Measurements from ENCODE around the gene COL28A1.
"Not testable (repeated sequence)": the region's sequence is repeated elsewhere in the genome, so short reads cannot be mapped to it uniquely, and the experiment has no call there.

The COL28A1 gene

DNA sequence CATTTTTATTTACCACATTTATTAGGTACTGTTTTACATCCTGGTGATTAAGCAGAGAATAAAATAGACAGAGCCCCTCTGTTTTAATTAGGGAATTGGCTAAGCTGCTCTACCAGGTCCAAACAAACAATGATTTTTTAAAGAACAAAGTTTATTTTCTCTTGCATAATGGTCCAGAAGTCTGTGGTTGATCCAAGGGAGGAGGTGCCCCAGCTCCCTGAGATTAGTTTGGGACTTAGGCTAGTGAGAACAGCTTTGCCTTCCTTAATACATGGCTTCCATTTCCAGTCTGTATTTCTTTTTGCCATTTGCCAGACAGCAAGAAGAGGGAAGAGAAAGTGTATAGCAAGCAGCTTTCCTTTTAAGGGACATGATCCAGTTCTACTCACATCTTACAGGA, 28.1 kb upstream of the COL28A1 start:
- Histone ChIP-seq H3K79me2 (ENCODE audit: insufficient read depth, low read length) (peaks cover 16% of the 10 kb centered on the region), H3K4me3 (ENCODE audit: low read depth in 1 of 2, low read length in 2 of 2) (no peak overlapping the region), H4K20me1 (ENCODE audit: insufficient read depth, low read length) (no peaks in the 10 kb centered on the region), H2AFZ (ENCODE audit: low read depth, low read length) (no peak overlapping the region), H3K9ac (ENCODE audit: low read depth, low read length) (no peak overlapping the region), H3K27ac (ENCODE audit: low read length) (no peak overlapping the region), H3K9me3 (ENCODE audit: insufficient read depth, low read length, severe bottlenecking) (no peaks in the 10 kb centered on the region), H3K36me3 (ENCODE audit: insufficient read depth, low read length) (no peaks in the 10 kb centered on the region), H3K27me3 (ENCODE audit: insufficient read depth, low read length, poor library complexity) (no peaks in the 10 kb centered on the region), H3K4me1 (ENCODE audit: insufficient read depth, low read length) (peaks cover 29% of the 10 kb centered on the region), H3K4me2 (ENCODE audit: insufficient read depth, low read length) (no peak overlapping the region)
- DNase-seq (no peak), ATAC-seq (ENCODE audit: insufficient read depth, low read depth) (no peak)
- TF ChIP-seq, protein P1, sequence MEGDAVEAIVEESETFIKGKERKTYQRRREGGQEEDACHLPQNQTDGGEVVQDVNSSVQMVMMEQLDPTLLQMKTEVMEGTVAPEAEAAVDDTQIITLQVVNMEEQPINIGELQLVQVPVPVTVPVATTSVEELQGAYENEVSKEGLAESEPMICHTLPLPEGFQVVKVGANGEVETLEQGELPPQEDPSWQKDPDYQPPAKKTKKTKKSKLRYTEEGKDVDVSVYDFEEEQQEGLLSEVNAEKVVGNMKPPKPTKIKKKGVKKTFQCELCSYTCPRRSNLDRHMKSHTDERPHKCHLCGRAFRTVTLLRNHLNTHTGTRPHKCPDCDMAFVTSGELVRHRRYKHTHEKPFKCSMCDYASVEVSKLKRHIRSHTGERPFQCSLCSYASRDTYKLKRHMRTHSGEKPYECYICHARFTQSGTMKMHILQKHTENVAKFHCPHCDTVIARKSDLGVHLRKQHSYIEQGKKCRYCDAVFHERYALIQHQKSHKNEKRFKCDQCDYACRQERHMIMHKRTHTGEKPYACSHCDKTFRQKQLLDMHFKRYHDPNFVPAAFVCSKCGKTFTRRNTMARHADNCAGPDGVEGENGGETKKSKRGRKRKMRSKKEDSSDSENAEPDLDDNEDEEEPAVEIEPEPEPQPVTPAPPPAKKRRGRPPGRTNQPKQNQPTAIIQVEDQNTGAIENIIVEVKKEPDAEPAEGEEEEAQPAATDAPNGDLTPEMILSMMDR (IDR thresholded peaks at IDR 0.05; ENCODE audit: borderline replicate concordance, extremely low read depth, low read length, poor library complexity, severe bottlenecking) = no peak
- no peak for TF ChIP-seq EZH2 (IDR thresholded peaks at IDR 0.05; ENCODE audit: borderline replicate concordance, low read depth, low read length, severe bottlenecking)

DNA sequence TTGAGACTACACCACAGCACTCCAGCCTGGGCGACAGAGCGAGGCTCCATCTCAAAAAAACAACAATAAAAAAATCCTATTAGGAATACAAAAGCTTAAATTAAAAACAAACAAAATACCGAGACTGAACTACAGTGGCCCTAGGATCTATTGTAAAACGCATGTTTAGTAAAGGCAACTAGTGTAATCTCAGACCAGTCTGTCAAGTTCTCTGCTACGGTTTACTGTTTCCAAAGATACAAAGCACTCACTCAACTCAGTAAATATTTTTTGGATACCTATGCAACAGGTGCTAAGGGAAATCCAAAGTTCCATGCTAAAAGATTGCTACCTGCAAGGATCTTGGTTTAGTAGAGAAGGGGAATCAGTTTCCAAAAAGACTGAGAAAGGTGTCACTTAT, 27.6 kb upstream of the COL28A1 start:
- H2AFZ ChIP-seq (ENCODE audit: low read depth, low read length) = no peak overlapping the region
- peaks cover 11% of the 10 kb centered on the region for H3K79me2 ChIP-seq (ENCODE audit: insufficient read depth, low read length)
- H3K4me2 ChIP-seq (ENCODE audit: insufficient read depth, low read length) = no peak overlapping the region
- H4K20me1 ChIP-seq (ENCODE audit: insufficient read depth, low read length) = no peaks in the 10 kb centered on the region
- ATAC-seq (ENCODE audit: insufficient read depth, low read depth) = no peak
- H3K27ac ChIP-seq (ENCODE audit: low read length) = no peak overlapping the region
- no peak overlapping the region for H3K4me3 ChIP-seq (ENCODE audit: low read depth in 1 of 2, low read length in 2 of 2)
- H3K9me3 ChIP-seq (ENCODE audit: insufficient read depth, low read length, severe bottlenecking) = no peaks in the 10 kb centered on the region
- no peak overlapping the region for H3K9ac ChIP-seq (ENCODE audit: low read depth, low read length)
- DNase-seq = no peak
- TF ChIP-seq, protein P1 (IDR thresholded peaks at IDR 0.05; ENCODE audit: borderline replicate concordance, extremely low read depth, low read length, poor library complexity, severe bottlenecking) = no peak
- no peak for TF ChIP-seq EZH2 (IDR thresholded peaks at IDR 0.05; ENCODE audit: borderline replicate concordance, low read depth, low read length, severe bottlenecking)
- H3K36me3 ChIP-seq (ENCODE audit: insufficient read depth, low read length) = no peaks in the 10 kb centered on the region
- H3K27me3 ChIP-seq (ENCODE audit: insufficient read depth, low read length, poor library complexity) = no peaks in the 10 kb centered on the region
- peaks cover 24% of the 10 kb centered on the region for H3K4me1 ChIP-seq (ENCODE audit: insufficient read depth, low read length)

DNA sequence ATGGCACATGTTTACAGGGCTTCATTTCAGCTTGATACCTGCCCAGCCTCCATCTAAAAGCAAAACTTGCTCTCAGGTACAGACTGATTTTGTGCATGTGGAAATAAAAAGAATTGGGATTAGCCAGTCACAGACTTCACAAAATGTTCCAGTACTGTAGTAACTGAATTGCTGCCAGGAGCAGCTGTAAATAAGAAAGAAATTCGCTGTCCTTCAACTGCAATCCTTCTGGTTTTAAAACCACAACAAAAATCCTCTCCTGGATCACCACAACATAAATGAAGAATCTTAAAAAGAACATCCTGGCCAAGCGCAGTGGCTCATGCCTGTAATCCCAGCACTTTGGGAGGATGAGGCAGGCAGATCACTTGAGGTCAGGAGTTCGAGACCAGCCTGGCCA, 27.1 kb upstream of the COL28A1 start:
- ATAC-seq (ENCODE audit: insufficient read depth, low read depth) = no peak
- TF ChIP-seq EZH2 (IDR thresholded peaks at IDR 0.05; ENCODE audit: borderline replicate concordance, low read depth, low read length, severe bottlenecking) = no peak
- TF ChIP-seq, protein P1 (IDR thresholded peaks at IDR 0.05; ENCODE audit: borderline replicate concordance, extremely low read depth, low read length, poor library complexity, severe bottlenecking) = no peak

DNA sequence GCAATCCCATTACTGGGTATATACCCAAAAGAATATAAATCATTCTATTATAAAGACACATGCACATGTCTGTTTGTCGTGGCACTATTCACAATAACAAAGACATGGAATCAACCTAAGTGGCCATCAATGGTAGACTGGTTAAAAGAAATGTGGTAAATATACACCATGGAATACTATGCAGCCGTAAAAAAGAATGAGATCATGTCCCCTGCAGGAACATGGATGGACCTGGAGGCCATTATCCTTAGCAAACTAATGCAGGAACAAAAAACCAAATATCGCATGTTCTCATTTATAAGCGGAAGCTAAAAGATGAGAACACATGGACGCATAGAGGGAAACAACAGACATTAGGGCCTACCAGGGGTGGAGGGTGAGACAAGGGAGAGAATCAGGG, 25.9 kb upstream of the COL28A1 start:
- H3K4me1 ChIP-seq (ENCODE audit: insufficient read depth, low read length) = peaks cover 14% of the 10 kb centered on the region
- H3K27me3 ChIP-seq (ENCODE audit: insufficient read depth, low read length, poor library complexity); H4K20me1 ChIP-seq (ENCODE audit: insufficient read depth, low read length); H3K9me3 ChIP-seq (ENCODE audit: insufficient read depth, low read length, severe bottlenecking); H3K36me3 ChIP-seq (ENCODE audit: insufficient read depth, low read length); H3K4me3 ChIP-seq (ENCODE audit: low read depth in 1 of 2, low read length in 2 of 2); H3K79me2 ChIP-seq (ENCODE audit: insufficient read depth, low read length); DNase-seq; ATAC-seq (ENCODE audit: insufficient read depth, low read depth); H3K4me2 ChIP-seq (ENCODE audit: insufficient read depth, low read length); H3K9ac ChIP-seq (ENCODE audit: low read depth, low read length); H2AFZ ChIP-seq (ENCODE audit: low read depth, low read length); H3K27ac ChIP-seq (ENCODE audit: low read length): not testable (repeated sequence)

More for the DNA sequence above, 27.1 kb upstream of the COL28A1 start:
- Histone ChIP-seq H2AFZ (ENCODE audit: low read depth, low read length) (no peak overlapping the region), H3K9me3 (ENCODE audit: insufficient read depth, low read length, severe bottlenecking) (peaks cover 2% of the 10 kb centered on the region), H3K27me3 (ENCODE audit: insufficient read depth, low read length, poor library complexity) (no peaks in the 10 kb centered on the region), H3K4me1 (ENCODE audit: insufficient read depth, low read length) (peaks cover 19% of the 10 kb centered on the region), H3K9ac (ENCODE audit: low read depth, low read length) (no peak overlapping the region), H3K4me2 (ENCODE audit: insufficient read depth, low read length) (no peak overlapping the region), H3K79me2 (ENCODE audit: insufficient read depth, low read length) (peaks cover 7% of the 10 kb centered on the region), H3K27ac (ENCODE audit: low read length) (no peak overlapping the region), H4K20me1 (ENCODE audit: insufficient read depth, low read length) (no peaks in the 10 kb centered on the region), H3K36me3 (ENCODE audit: insufficient read depth, low read length) (no peaks in the 10 kb centered on the region), H3K4me3 (ENCODE audit: low read depth in 1 of 2, low read length in 2 of 2) (no peak overlapping the region)
- no peak for DNase-seq
